IPS-20b (cell line): ENCODE results near the gene CD72.
"Not testable (repeated sequence)": the region's sequence is repeated elsewhere in the genome, so short reads cannot be mapped to it uniquely, and the experiment has no call there.

Experiments used
- H3K27ac ChIP-seq: one replicate; pipeline ENCODE4 v1.5.1; 2013; ENCODE audit warnings: low read length
- H3K27me3 ChIP-seq: 2 replicates; pipeline ENCODE4 v1.6.1; 2013; ENCODE audit warnings: mild to moderate bottlenecking, low read length, inconsistent platforms; ENCODE audit not compliant: insufficient read depth
- H3K36me3 ChIP-seq: 2 replicates; pipeline ENCODE4 v1.6.1; 2013; ENCODE audit warnings: low read depth, mild to moderate bottlenecking, inconsistent platforms, low read length, moderate library complexity; ENCODE audit not compliant: insufficient read depth
- H3K4me1 ChIP-seq: 2 replicates; pipeline ENCODE4 v1.6.1; 2013; ENCODE audit warnings: mild to moderate bottlenecking, control low read depth, inconsistent platforms, low read length, moderate library complexity; ENCODE audit not compliant: insufficient read depth
- H3K4me3 ChIP-seq: 2 replicates; pipeline ENCODE4 v1.5.1; 2013; ENCODE audit warnings: mild to moderate bottlenecking, low read length, inconsistent platforms
- H3K9ac ChIP-seq: 2 replicates; pipeline ENCODE4 v1.6.1; 2013; ENCODE audit warnings: low read depth, mild to moderate bottlenecking, inconsistent platforms, low read length, moderate library complexity
- H3K9me3 ChIP-seq: 2 replicates; pipeline ENCODE4 v1.6.1; 2013; ENCODE audit warnings: mild to moderate bottlenecking, low read depth, low read length, inconsistent platforms; ENCODE audit not compliant: insufficient read depth

CD72 gene

GRCh38 chr9:35635730-35636129 is 17.5 kb upstream of the CD72 start:
- H3K27me3 ChIP-seq = no peaks in the 10 kb centered on the region
- no peaks in the 10 kb centered on the region for H3K4me1 ChIP-seq
- H3K36me3 ChIP-seq = no peaks in the 10 kb centered on the region
- no peaks in the 10 kb centered on the region for H3K9me3 ChIP-seq
- H3K27ac ChIP-seq = no peak overlapping the region
- no peak overlapping the region for H3K9ac ChIP-seq
- H3K4me3 ChIP-seq = no peak overlapping the region

- H3K36me3 ChIP-seq = no peaks in the 10 kb centered on the region
- H3K4me3 ChIP-seq = no peak overlapping the region
- no peak overlapping the region for H3K9ac ChIP-seq
- H3K27ac ChIP-seq = no peak overlapping the region
- H3K4me1 ChIP-seq = no peaks in the 10 kb centered on the region
- no peaks in the 10 kb centered on the region for H3K9me3 ChIP-seq
- H3K27me3 ChIP-seq = no peaks in the 10 kb centered on the region
Measured at GRCh38 chr9:35629597-35629996, 11.4 kb upstream of the CD72 start.

- Histone ChIP-seq H3K4me1 (no peaks in the 10 kb centered on the region), H3K9ac (no peak overlapping the region), H3K27me3 (no peaks in the 10 kb centered on the region), H3K27ac (no peak overlapping the region), H3K36me3 (no peaks in the 10 kb centered on the region), H3K9me3 (no peaks in the 10 kb centered on the region), H3K4me3 (no peak overlapping the region)
Measured at GRCh38 chr9:35628389-35628991, 10.3 kb upstream of the CD72 start.

GRCh38 chr9:35627575-35627974 is 9.4 kb upstream of the CD72 start:
- H3K27me3 ChIP-seq = no peaks in the 10 kb centered on the region
- no peak overlapping the region for H3K27ac ChIP-seq
- H3K36me3 ChIP-seq = no peaks in the 10 kb centered on the region
- H3K4me3 ChIP-seq = no peak overlapping the region
- no peaks in the 10 kb centered on the region for H3K4me1 ChIP-seq
- no peaks in the 10 kb centered on the region for H3K9me3 ChIP-seq
- no peak overlapping the region for H3K9ac ChIP-seq

GRCh38 chr9:35619800-35620158 is 1.6 kb upstream of the CD72 start:
- Histone ChIP-seq H3K9me3 (no peaks in the 10 kb centered on the region), H3K27me3 (peaks cover 49% of the 10 kb centered on the region), H3K36me3 (no peaks in the 10 kb centered on the region), H3K9ac (no peak overlapping the region), H3K4me3 (no peak overlapping the region), H3K27ac (no peak overlapping the region), H3K4me1 (peaks cover 3% of the 10 kb centered on the region; the same call in 1 of the 2 replicates)

GRCh38 chr9:35618854-35619799 is 914 bp upstream of the CD72 start:
- Histone ChIP-seq H3K36me3 (no peaks in the 10 kb centered on the region), H3K27ac (no peak overlapping the region), H3K4me3 (no peak overlapping the region), H3K9me3 (no peaks in the 10 kb centered on the region), H3K27me3 (peaks cover 56% of the 10 kb centered on the region), H3K4me1 (peaks cover 3% of the 10 kb centered on the region; the same call in 1 of the 2 replicates), H3K9ac (no peak overlapping the region)

- Histone ChIP-seq H3K27me3 (peaks cover 56% of the 10 kb centered on the region), H3K9ac (peak overlapping the region; percentile 79), H3K36me3 (no peaks in the 10 kb centered on the region), H3K9me3 (no peaks in the 10 kb centered on the region), H3K4me1 (peaks cover 3% of the 10 kb centered on the region; the same call in 1 of the 2 replicates), H3K27ac (no peak overlapping the region), H3K4me3 (peak overlapping the region; percentile 84)
Measured at GRCh38 chr9:35617548-35617947, 665 bp downstream of the CD72 start.

GRCh38 chr9:35616681-35617459 is 1.3 kb downstream of the CD72 start:
- H3K4me3 ChIP-seq = peak overlapping the region; percentile 84
- no peak overlapping the region for H3K27ac ChIP-seq
- H3K27me3 ChIP-seq = peaks cover 56% of the 10 kb centered on the region
- peaks cover 3% of the 10 kb centered on the region; the same call in 1 of the 2 replicates for H3K4me1 ChIP-seq
- H3K36me3 ChIP-seq = no peaks in the 10 kb centered on the region
- no peaks in the 10 kb centered on the region for H3K9me3 ChIP-seq
- peak overlapping the region; percentile 79 for H3K9ac ChIP-seq

- peaks cover 56% of the 10 kb centered on the region for H3K27me3 ChIP-seq
- H3K36me3 ChIP-seq = no peaks in the 10 kb centered on the region
- H3K4me1 ChIP-seq = peaks cover 3% of the 10 kb centered on the region; the same call in 1 of the 2 replicates
- no peaks in the 10 kb centered on the region for H3K9me3 ChIP-seq
- H3K27ac ChIP-seq = no peak overlapping the region
- peak overlapping the region; percentile 79; the same call in 1 of the 2 replicates for H3K9ac ChIP-seq
- peak overlapping the region; percentile 84 for H3K4me3 ChIP-seq
Measured at GRCh38 chr9:35615981-35616680, 2.1 kb downstream of the CD72 start.

GRCh38 chr9:35612843-35613242 is 5.4 kb downstream of the CD72 start:
- peaks cover 38% of the 10 kb centered on the region for H3K27me3 ChIP-seq
- H3K4me3 ChIP-seq = no peak overlapping the region
- H3K36me3 ChIP-seq = peaks cover 22% of the 10 kb centered on the region
- H3K9ac ChIP-seq = no peak overlapping the region
- peaks cover 3% of the 10 kb centered on the region; the same call in 1 of the 2 replicates for H3K4me1 ChIP-seq
- H3K9me3 ChIP-seq = no peaks in the 10 kb centered on the region
- no peak overlapping the region for H3K27ac ChIP-seq

GRCh38 chr9:35612066-35612465 is 6.1 kb downstream of the CD72 start:
- Histone ChIP-seq H3K36me3 (peaks cover 30% of the 10 kb centered on the region), H3K27me3 (peaks cover 30% of the 10 kb centered on the region)
- H3K27ac ChIP-seq, H3K4me1 ChIP-seq, H3K9ac ChIP-seq, H3K4me3 ChIP-seq, H3K9me3 ChIP-seq: not testable (repeated sequence)
